Keratinocyte (primary cell): ENCODE data around the gene TCF7L2.

Source experiments
- CTCF ChIP-seq, 3 experiments: IDR thresholded peaks in 1 of 3; conservative IDR thresholded peaks in 1 of 3; optimal IDR thresholded peaks in 1 of 3; 2 replicates in 2 of 3; 3 replicates in 1 of 3; pipeline versions ENCODE3 to v1.5.1; 2011; ENCODE audit warnings: low read length in 3 of 3, mild to moderate bottlenecking in 3 of 3, moderate library complexity in 2 of 3, control low read depth in 1 of 3, inconsistent platforms in 1 of 3; ENCODE audit not compliant: insufficient read depth in 2 of 3; ENCODE audit errors: extremely low read depth in 1 of 3
- EZH2 ChIP-seq: IDR thresholded peaks from one replicate; pipeline ENCODE4 v1.6.1; 2012; ENCODE audit warnings: inconsistent platforms, mild to moderate bottlenecking, low read length, moderate library complexity

- TF ChIP-seq CTCF (optimal IDR thresholded peaks at IDR 0.05 in 1 of 3, IDR thresholded peaks at IDR 0.05 in 1 of 3, conservative IDR thresholded peaks at IDR 0.05 in 1 of 3; ENCODE audit: extremely low read depth in 1 of 3, insufficient read depth in 2 of 3, low read length in 3 of 3) (no peak), EZH2 (no peak)
Observed at GRCh38 chr10:113019692-113020474, 69.8 kb downstream of the TCF7L2 start.
